ENCODE data around the gene PLEK. TPM values are rescaled to one million over a fixed set of nuclear protein-coding genes. Genes with fewer than 3 reads are reported as not detected.

PLEK gene
- total RNA-seq, 1 experiment from 2014 or later, result not detected

DNA sequence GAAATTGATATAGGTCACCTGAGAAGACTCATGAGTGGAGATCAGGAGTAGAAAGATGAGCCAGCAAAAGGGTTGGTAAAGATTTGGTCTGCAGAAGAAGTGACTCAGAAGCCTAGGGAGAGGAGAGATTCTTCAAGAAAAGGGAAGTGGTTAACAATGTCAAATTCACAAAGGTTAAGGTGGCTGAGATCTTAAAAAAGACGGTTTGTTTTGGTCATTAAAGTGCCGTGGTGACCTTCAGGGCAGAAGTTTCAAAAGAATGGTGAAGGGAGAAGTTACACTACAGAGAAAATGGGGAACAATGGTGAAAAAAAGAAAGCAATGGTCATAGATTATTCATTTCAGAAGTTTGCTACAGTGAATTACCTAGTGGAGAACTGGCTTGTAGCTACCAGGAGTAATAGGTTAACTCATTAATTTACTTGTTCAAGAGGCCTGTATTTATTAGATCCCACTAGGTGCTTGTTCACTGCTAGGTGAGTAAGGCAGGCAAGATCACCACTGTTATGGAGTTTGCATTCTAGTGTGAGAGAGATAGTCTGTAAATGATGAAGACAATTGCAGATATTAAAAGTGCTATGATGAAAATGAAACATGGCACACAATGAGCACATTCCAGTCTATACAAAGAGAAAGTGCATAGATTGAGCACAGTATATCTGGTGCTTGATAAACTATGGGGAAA lies 59.0 kb downstream of the PLEK start:
- Mint-ChIP-seq H3K9me3 (ENCODE audit: low read depth, unreplicated experiment) (no peaks in the 10 kb centered on the region), H3K4me3 (ENCODE audit: low read depth, unreplicated experiment) (no peak overlapping the region), H3K4me1 (ENCODE audit: low read depth, unreplicated experiment) (no peaks in the 10 kb centered on the region), H3K27me3 (ENCODE audit: unreplicated experiment) (peaks cover 17% of the 10 kb centered on the region), H3K36me3 (ENCODE audit: insufficient read depth, unreplicated experiment) (no peaks in the 10 kb centered on the region), H3K27ac (ENCODE audit: unreplicated experiment) (no peak overlapping the region)
- no peak for DNase-seq
- BruUV-seq (replicated peaks), result no TSS peak
- intact Hi-C loops (cut with micrococcal nuclease; ENCODE audit: unreplicated experiment), result no loop called here
- TF ChIP-seq, protein P1, sequence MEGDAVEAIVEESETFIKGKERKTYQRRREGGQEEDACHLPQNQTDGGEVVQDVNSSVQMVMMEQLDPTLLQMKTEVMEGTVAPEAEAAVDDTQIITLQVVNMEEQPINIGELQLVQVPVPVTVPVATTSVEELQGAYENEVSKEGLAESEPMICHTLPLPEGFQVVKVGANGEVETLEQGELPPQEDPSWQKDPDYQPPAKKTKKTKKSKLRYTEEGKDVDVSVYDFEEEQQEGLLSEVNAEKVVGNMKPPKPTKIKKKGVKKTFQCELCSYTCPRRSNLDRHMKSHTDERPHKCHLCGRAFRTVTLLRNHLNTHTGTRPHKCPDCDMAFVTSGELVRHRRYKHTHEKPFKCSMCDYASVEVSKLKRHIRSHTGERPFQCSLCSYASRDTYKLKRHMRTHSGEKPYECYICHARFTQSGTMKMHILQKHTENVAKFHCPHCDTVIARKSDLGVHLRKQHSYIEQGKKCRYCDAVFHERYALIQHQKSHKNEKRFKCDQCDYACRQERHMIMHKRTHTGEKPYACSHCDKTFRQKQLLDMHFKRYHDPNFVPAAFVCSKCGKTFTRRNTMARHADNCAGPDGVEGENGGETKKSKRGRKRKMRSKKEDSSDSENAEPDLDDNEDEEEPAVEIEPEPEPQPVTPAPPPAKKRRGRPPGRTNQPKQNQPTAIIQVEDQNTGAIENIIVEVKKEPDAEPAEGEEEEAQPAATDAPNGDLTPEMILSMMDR (IDR thresholded peaks at IDR 0.05; ENCODE audit: unreplicated experiment), result no peak
- CTCF ChIA-PET, result no interaction called here

DNA sequence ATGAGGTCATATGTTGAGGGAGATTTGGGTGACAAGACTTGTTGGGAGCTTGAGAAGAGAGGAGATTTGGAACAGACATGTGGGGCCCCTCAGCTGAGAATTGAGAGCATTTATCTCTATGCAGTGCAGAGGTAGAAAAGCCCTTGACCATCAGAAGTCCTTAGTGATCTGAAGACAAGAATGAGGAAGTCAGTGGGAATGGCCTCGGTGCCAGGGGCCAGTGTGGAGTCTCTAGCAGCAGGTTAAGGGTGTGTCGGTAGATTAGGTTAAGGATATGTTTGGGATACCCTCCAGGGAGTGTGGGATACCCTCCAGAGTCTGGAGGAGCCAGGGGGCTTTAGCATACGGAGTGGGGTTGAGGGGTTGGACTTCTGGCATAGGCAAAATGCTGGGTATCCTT lies 60.4 kb downstream of the PLEK start:
- no TSS peak for BruUV-seq (replicated peaks)
- Mint-ChIP-seq H3K27ac (ENCODE audit: unreplicated experiment) (no peak overlapping the region), H3K27me3 (ENCODE audit: unreplicated experiment) (peaks cover 24% of the 10 kb centered on the region), H3K36me3 (ENCODE audit: insufficient read depth, unreplicated experiment) (no peaks in the 10 kb centered on the region), H3K4me3 (ENCODE audit: low read depth, unreplicated experiment) (no peak overlapping the region), H3K4me1 (ENCODE audit: low read depth, unreplicated experiment) (no peaks in the 10 kb centered on the region), H3K9me3 (ENCODE audit: low read depth, unreplicated experiment) (no peaks in the 10 kb centered on the region)
- CTCF ChIA-PET, result no interaction called here
- DNase-seq, result no peak
- TF ChIP-seq, protein P1 (IDR thresholded peaks at IDR 0.05; ENCODE audit: unreplicated experiment), result no peak
- intact Hi-C loops (cut with micrococcal nuclease; ENCODE audit: unreplicated experiment), result no loop called here

DNA sequence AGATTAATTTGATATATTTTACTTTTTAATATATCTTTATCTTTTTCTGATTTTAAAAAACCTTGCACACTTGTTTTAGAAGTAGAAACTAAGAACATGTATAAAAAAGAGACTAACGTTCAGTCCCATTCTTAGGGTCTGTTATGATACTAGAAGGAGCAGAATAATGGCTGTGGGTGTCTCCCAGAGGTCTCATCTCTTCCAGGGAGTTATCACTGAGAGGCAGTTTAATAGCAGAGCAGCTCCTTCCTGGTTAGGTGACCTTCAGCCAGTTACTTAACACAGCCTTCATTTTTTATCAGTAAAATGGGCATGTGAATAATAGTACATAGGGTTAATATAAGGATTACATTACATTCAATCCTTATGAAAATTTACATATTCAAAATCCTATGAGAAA lies 61.4 kb downstream of the PLEK start:
- peaks cover 18% of the 10 kb centered on the region for H3K27me3 Mint-ChIP-seq (ENCODE audit: unreplicated experiment)
- no peaks in the 10 kb centered on the region for H3K4me1 Mint-ChIP-seq (ENCODE audit: low read depth, unreplicated experiment)
- no TSS peak for BruUV-seq (replicated peaks)
- intact Hi-C loops (cut with micrococcal nuclease; ENCODE audit: unreplicated experiment), result no loop called here
- CTCF ChIA-PET, result no interaction called here
- TF ChIP-seq, protein P1 (IDR thresholded peaks at IDR 0.05; ENCODE audit: unreplicated experiment), result no peak
- H3K4me3 Mint-ChIP-seq (ENCODE audit: low read depth, unreplicated experiment), result no peak overlapping the region
- H3K27ac Mint-ChIP-seq (ENCODE audit: unreplicated experiment), result no peak overlapping the region
- H3K9me3 Mint-ChIP-seq (ENCODE audit: low read depth, unreplicated experiment), result no peaks in the 10 kb centered on the region
- H3K36me3 Mint-ChIP-seq (ENCODE audit: insufficient read depth, unreplicated experiment), result no peaks in the 10 kb centered on the region
- DNase-seq, result no peak

DNA sequence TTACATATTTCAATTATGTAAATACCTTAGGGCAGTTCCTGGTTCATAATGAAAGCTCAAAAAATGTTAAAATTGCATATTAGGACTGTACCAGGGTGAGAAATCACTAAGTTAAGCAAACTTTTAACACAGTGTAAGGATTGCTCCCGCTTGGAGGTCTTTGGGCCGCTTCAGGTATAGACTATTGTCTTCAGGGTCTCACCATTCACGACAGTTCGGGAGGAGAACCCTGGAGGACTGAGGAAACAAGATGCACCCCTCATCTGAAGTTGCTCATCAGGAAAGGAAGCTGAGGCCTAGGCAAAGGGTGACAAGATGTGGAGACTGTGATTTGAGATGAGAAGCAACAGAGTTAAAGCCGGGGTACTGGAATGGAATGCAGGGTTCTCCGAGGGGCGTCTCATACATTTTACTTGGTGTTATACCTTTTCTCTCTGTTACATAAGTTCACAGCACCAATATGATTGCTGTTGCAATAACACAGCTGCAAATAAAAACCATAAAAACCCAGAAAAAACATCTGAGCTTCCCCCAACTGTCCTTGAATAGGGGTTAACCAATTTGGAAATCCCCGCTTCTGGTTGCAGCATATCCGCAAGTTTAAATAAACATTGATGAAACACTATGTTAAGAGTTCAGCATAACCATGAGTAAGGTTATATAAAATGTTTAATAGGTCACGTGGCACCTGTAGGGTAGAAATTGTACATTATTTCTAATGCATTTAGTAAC lies 61.9 kb downstream of the PLEK start:
- intact Hi-C loops (cut with micrococcal nuclease; ENCODE audit: unreplicated experiment), result no loop called here
- Mint-ChIP-seq H3K36me3 (ENCODE audit: insufficient read depth, unreplicated experiment) (no peaks in the 10 kb centered on the region), H3K9me3 (ENCODE audit: low read depth, unreplicated experiment) (no peaks in the 10 kb centered on the region), H3K27me3 (ENCODE audit: unreplicated experiment) (peaks cover 13% of the 10 kb centered on the region), H3K27ac (ENCODE audit: unreplicated experiment) (no peak overlapping the region), H3K4me3 (ENCODE audit: low read depth, unreplicated experiment) (no peak overlapping the region), H3K4me1 (ENCODE audit: low read depth, unreplicated experiment) (no peaks in the 10 kb centered on the region)
- TF ChIP-seq, protein P1 (IDR thresholded peaks at IDR 0.05; ENCODE audit: unreplicated experiment), result no peak
- no peak for DNase-seq
- no TSS peak for BruUV-seq (replicated peaks)
- CTCF ChIA-PET, result no interaction called here
